SK-N-SH treated with all-trans-retinoic acid at 6 μM for 48 hours (cell line): ENCODE results near the gene NMUR1.
A peak's percentile ranks its signal among the peaks of the same experiment; 100 is the strongest.

Experiments used
- ATAC-seq: fragments of 200-7000 bp; cut with Tn5 transposase; 3 replicates; pipeline ENCODE4 v1.9.1; 2020; ENCODE audit warnings: mild to moderate bottlenecking, moderate library complexity
- ARNTL ChIP-seq: fragments of 450-650 bp; formaldehyde crosslinking; IDR thresholded peaks from 2 replicates; pipeline ENCODE4 v1.5.0; 2020; ENCODE audit warnings: low read depth, mild to moderate bottlenecking, moderate library complexity, borderline replicate concordance
- BACH2 ChIP-seq: fragments of 250-450 bp; sonication (Bioruptor Pico); IDR thresholded peaks from 2 replicates; pipeline ENCODE4 v1.9.0; 2021; ENCODE audit warnings: mild to moderate bottlenecking, borderline replicate concordance
- CSDC2 ChIP-seq: fragments of 250-450 bp; sonication (Bioruptor Pico); IDR thresholded peaks from 2 replicates; pipeline ENCODE4 v1.5.0; 2020; ENCODE audit warnings: mild to moderate bottlenecking, moderate library complexity
- CSRNP3 ChIP-seq: fragments of 250-450 bp; sonication (Bioruptor Pico); IDR thresholded peaks from 2 replicates; pipeline ENCODE4 v1.5.1; 2021; ENCODE audit warnings: mild to moderate bottlenecking, moderate library complexity
- ESRRG ChIP-seq: fragments of 250-450 bp; sonication (Bioruptor Pico); IDR thresholded peaks from 2 replicates; pipeline ENCODE4 v1.6.1; 2021; ENCODE audit warnings: mild to moderate bottlenecking
- GLIS3 ChIP-seq: fragments of 250-450 bp; sonication (Bioruptor Pico); IDR thresholded peaks from 2 replicates; pipeline ENCODE4 v1.5.0; 2020; ENCODE audit warnings: mild to moderate bottlenecking, moderate library complexity
- ISL1 ChIP-seq: fragments of 250-450 bp; sonication (Bioruptor Pico); IDR thresholded peaks from 2 replicates; pipeline ENCODE4 v2.1.2; 2022; ENCODE audit warnings: mild to moderate bottlenecking, moderate library complexity
- OSR1 ChIP-seq: fragments of 250-450 bp; sonication (Bioruptor Pico); IDR thresholded peaks from 2 replicates; pipeline ENCODE4 v1.8.0; 2022; ENCODE audit warnings: moderate library complexity, mild to moderate bottlenecking, inconsistent platforms
- PPARA ChIP-seq: fragments of 250-450 bp; sonication (Bioruptor Pico); IDR thresholded peaks from 2 replicates; pipeline ENCODE4 v1.5.0; 2020; ENCODE audit warnings: mild to moderate bottlenecking, borderline replicate concordance
- RARB ChIP-seq: fragments of 250-450 bp; sonication (Bioruptor Pico); IDR thresholded peaks from 2 replicates; pipeline ENCODE4 v1.8.0; 2021; ENCODE audit warnings: mild to moderate bottlenecking, moderate library complexity
- SNAI2 ChIP-seq: fragments of 250-450 bp; sonication (Bioruptor Pico); IDR thresholded peaks from 2 replicates; pipeline ENCODE4 v1.5.0; 2020; ENCODE audit warnings: mild to moderate bottlenecking, moderate library complexity
- ZC3H10 ChIP-seq: fragments of 250-450 bp; sonication (Bioruptor Pico); IDR thresholded peaks from 2 replicates; pipeline ENCODE4 v1.5.1; 2021; ENCODE audit warnings: mild to moderate bottlenecking, moderate library complexity
- ZFP3 ChIP-seq: fragments of 250-450 bp; sonication (Bioruptor Pico); IDR thresholded peaks from 2 replicates; pipeline ENCODE4 v1.5.0; 2020; ENCODE audit warnings: mild to moderate bottlenecking, moderate library complexity
- ZFP30 ChIP-seq: fragments of 450-650 bp; formaldehyde crosslinking; IDR thresholded peaks from 2 replicates; pipeline ENCODE4 v1.5.0; 2022; ENCODE audit warnings: mild to moderate bottlenecking, moderate library complexity
- ZNF8 ChIP-seq: fragments of 450-650 bp; formaldehyde crosslinking; IDR thresholded peaks from 2 replicates; pipeline ENCODE4 v1.5.0; 2020; ENCODE audit warnings: mild to moderate bottlenecking, moderate library complexity
- TF ChIP-seq, protein P1 (sequence below): fragments of 250-450 bp; sonication (Bioruptor Pico); IDR thresholded peaks from 2 replicates; pipeline ENCODE4 v1.5.1; 2020; ENCODE audit warnings: low read depth, mild to moderate bottlenecking, moderate library complexity
- TF ChIP-seq, protein P2 (sequence below): fragments of 250-450 bp; sonication (Bioruptor Pico); IDR thresholded peaks from 2 replicates; pipeline ENCODE4 v1.8.0; 2021; ENCODE audit warnings: low read depth, mild to moderate bottlenecking, moderate library complexity, borderline replicate concordance
- TF ChIP-seq, protein P3 (sequence below): fragments of 250-450 bp; sonication (Bioruptor Pico); IDR thresholded peaks from 2 replicates; pipeline ENCODE4 v1.5.0; 2020; ENCODE audit warnings: mild to moderate bottlenecking, moderate library complexity

Gene NMUR1

DNA sequence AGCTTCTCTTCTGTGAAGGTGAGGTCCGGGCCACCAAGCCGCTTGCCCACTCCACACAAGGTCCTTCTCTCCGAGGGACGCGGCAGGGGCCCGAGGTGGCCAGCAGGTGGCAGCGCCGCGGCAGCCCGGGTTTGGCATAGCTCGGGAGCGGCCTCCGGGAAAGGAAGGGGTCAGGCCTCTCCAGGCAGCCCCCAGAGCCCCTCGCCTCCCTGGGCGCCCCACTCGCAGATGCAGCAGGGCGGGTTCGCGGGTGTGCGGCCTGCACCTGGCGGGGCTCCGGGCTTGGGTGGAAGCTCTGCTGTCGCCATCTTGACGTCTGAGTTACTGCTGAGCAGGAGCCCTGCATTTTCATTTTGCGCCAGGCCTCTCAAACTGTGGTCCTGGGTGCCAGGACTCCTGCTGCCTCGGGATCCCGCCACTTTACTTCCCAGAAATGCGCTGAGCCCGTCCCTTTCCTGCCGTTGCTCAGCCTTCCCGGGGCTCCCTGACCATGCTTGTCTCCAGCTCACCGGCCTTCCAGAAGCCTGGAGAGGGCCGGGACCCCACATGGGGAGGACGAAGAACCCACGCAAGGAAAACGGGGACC is 47.3 kb downstream of the NMUR1 start:
- peak; percentile 97 for ATAC-seq
- TF ChIP-seq ARNTL (CRISPR knock-in tag) (no peak), ZNF8 (CRISPR knock-in tag) (no peak), ZFP30 (CRISPR knock-in tag) (no peak), BACH2 (CRISPR knock-in tag) (no peak), OSR1 (CRISPR knock-in tag) (no peak), CSRNP3 (no peak), ZFP3 (CRISPR knock-in tag) (no peak), ISL1 (no peak), RARB (CRISPR knock-in tag) (no peak), CSDC2 (no peak), GLIS3 (CRISPR knock-in tag) (no peak)
- TF ChIP-seq, protein P1, sequence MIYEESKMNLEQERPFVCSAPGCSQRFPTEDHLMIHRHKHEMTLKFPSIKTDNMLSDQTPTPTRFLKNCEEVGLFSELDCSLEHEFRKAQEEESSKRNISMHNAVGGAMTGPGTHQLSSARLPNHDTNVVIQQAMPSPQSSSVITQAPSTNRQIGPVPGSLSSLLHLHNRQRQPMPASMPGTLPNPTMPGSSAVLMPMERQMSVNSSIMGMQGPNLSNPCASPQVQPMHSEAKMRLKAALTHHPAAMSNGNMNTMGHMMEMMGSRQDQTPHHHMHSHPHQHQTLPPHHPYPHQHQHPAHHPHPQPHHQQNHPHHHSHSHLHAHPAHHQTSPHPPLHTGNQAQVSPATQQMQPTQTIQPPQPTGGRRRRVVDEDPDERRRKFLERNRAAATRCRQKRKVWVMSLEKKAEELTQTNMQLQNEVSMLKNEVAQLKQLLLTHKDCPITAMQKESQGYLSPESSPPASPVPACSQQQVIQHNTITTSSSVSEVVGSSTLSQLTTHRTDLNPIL, result no peak
- TF ChIP-seq, protein P2, sequence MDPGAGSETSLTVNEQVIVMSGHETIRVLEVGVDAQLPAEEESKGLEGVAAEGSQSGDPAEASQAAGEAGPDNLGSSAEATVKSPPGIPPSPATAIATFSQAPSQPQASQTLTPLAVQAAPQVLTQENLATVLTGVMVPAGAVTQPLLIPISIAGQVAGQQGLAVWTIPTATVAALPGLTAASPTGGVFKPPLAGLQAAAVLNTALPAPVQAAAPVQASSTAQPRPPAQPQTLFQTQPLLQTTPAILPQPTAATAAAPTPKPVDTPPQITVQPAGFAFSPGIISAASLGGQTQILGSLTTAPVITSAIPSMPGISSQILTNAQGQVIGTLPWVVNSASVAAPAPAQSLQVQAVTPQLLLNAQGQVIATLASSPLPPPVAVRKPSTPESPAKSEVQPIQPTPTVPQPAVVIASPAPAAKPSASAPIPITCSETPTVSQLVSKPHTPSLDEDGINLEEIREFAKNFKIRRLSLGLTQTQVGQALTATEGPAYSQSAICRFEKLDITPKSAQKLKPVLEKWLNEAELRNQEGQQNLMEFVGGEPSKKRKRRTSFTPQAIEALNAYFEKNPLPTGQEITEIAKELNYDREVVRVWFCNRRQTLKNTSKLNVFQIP (CRISPR knock-in tag), result no peak
- TF ChIP-seq, protein P3, sequence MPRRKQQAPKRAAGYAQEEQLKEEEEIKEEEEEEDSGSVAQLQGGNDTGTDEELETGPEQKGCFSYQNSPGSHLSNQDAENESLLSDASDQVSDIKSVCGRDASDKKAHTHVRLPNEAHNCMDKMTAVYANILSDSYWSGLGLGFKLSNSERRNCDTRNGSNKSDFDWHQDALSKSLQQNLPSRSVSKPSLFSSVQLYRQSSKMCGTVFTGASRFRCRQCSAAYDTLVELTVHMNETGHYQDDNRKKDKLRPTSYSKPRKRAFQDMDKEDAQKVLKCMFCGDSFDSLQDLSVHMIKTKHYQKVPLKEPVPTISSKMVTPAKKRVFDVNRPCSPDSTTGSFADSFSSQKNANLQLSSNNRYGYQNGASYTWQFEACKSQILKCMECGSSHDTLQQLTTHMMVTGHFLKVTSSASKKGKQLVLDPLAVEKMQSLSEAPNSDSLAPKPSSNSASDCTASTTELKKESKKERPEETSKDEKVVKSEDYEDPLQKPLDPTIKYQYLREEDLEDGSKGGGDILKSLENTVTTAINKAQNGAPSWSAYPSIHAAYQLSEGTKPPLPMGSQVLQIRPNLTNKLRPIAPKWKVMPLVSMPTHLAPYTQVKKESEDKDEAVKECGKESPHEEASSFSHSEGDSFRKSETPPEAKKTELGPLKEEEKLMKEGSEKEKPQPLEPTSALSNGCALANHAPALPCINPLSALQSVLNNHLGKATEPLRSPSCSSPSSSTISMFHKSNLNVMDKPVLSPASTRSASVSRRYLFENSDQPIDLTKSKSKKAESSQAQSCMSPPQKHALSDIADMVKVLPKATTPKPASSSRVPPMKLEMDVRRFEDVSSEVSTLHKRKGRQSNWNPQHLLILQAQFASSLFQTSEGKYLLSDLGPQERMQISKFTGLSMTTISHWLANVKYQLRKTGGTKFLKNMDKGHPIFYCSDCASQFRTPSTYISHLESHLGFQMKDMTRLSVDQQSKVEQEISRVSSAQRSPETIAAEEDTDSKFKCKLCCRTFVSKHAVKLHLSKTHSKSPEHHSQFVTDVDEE (CRISPR knock-in tag), result no peak

- no peak for ATAC-seq
- TF ChIP-seq, protein P3 (CRISPR knock-in tag), result no peak
- TF ChIP-seq GLIS3 (CRISPR knock-in tag) (no peak), ZFP30 (CRISPR knock-in tag) (no peak), ZC3H10 (CRISPR knock-in tag) (no peak), PPARA (CRISPR knock-in tag) (no peak), ESRRG (no peak)
Observed at GRCh38 chr2:231480781-231481180, 49.5 kb downstream of the NMUR1 start.

DNA sequence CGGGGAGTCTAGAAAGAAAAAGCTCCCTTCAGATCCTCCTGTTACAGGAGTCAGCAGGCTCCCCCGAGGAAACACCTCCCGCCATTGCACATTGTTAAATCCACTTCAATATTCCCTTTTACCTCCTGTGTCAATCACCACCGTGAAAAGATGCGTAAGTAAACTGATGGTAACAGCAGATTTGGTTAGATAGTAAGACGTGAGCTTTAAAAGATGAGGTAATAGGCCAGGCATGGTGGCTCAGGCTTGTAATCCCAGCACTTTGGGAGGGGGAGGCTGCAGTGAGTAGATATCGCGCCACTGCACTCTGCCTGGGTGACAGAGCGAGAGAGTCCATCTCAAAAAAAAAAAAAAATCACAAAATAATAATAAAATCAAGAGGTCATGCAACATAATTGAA is 50.8 kb downstream of the NMUR1 start:
- no peak for ATAC-seq
- TF ChIP-seq ESRRG (no peak), ISL1 (no peak), CSDC2 (no peak), BACH2 (CRISPR knock-in tag) (no peak), RARB (CRISPR knock-in tag) (no peak), SNAI2 (CRISPR knock-in tag) (no peak), GLIS3 (CRISPR knock-in tag) (no peak), PPARA (CRISPR knock-in tag) (no peak), ZFP30 (CRISPR knock-in tag) (no peak), ZFP3 (CRISPR knock-in tag) (no peak)
- TF ChIP-seq, protein P2 (CRISPR knock-in tag), result no peak
- TF ChIP-seq, protein P1, result no peak
- TF ChIP-seq, protein P3 (CRISPR knock-in tag), result no peak
